Naive thymus-derived CD4-positive, alpha-beta T cell (primary cell): ENCODE results near the gene UGGT1. TPM values are rescaled to one million over a fixed set of nuclear protein-coding genes. Genes with fewer than 3 reads are reported as not detected.
A peak's percentile ranks its signal among the peaks of the same experiment; 100 is the strongest.

Source experiments
- ATAC-seq: fragments of 150-1000 bp; cut with Tn5 transposase; 2 replicates; pipeline ENCODE4 v1.10.0; 2021; ENCODE audit warnings: mild to moderate bottlenecking, moderate library complexity
- CTCF ChIA-PET: fragments of 350-600 bp; sonication (Branson Sonifier 250); formaldehyde crosslinking; loops from one replicate; lab custom pipeline; 2021; ENCODE audit warnings: antibody characterized with exemption; lab: Charles Lee
- POLR2A ChIA-PET: fragments of 350-600 bp; sonication (Branson Sonifier 250); formaldehyde crosslinking; loops from one replicate; lab custom pipeline; 2021; ENCODE audit warnings: antibody characterized with exemption, inconsistent platforms; lab: Charles Lee
- DNase-seq, 9 donors: peaks; one replicate each; pipeline versions ENCODE4 v3.0.0 to v3.0.0-alpha.2; 2020 to 2022; ENCODE audit warnings: mixed read lengths in 1 of 9
- H3K27ac ChIP-seq: one replicate; pipeline ENCODE4 v1.7.0; 2013; ENCODE audit warnings: mild to moderate bottlenecking, low read depth, low read length, moderate library complexity
- H3K27me3 ChIP-seq, 2 donors: one replicate each; pipeline ENCODE4 v1.7.0; 2013; ENCODE audit warnings: low read length in 2 of 2, mild to moderate bottlenecking in 2 of 2, moderate library complexity in 2 of 2; ENCODE audit not compliant: control insufficient read depth in 2 of 2, insufficient read depth in 2 of 2
- H3K36me3 ChIP-seq, 3 experiments: 1 replicate in 2 of 3; 2 replicates in 1 of 3; pipeline ENCODE4 v1.7.0; 2013; ENCODE audit warnings: low read length in 3 of 3, mild to moderate bottlenecking in 3 of 3, moderate library complexity in 1 of 3; ENCODE audit not compliant: insufficient read depth in 3 of 3, control insufficient read depth in 2 of 3
- H3K4me1 ChIP-seq, 2 donors: one replicate each; pipeline ENCODE4 v1.7.0; 2013; ENCODE audit warnings: low read length in 2 of 2, mild to moderate bottlenecking in 2 of 2, moderate library complexity in 1 of 2; ENCODE audit not compliant: control insufficient read depth in 2 of 2, insufficient read depth in 2 of 2
- H3K4me3 ChIP-seq: 2 replicates; pipeline ENCODE4 v1.7.0; 2013; ENCODE audit warnings: mild to moderate bottlenecking, low read length
- H3K9me3 ChIP-seq, 3 experiments: 1 replicate in 2 of 3; 2 replicates in 1 of 3; pipeline ENCODE4 v1.7.0; 2013; ENCODE audit warnings: low read length in 3 of 3; ENCODE audit not compliant: control insufficient read depth in 2 of 3
- H3K27ac Mint-ChIP-seq, 9 donors: one replicate each; pipeline ENCODE4 v1.8.0; 2020 to 2022; ENCODE audit warnings: mixed read lengths in 9 of 9, mild to moderate bottlenecking in 8 of 9, moderate library complexity in 5 of 9, inconsistent platforms in 2 of 9
- H3K27me3 Mint-ChIP-seq, 5 donors: one replicate each; pipeline ENCODE4 v1.8.0; 2021 to 2022; ENCODE audit warnings: mixed read lengths in 5 of 5, mild to moderate bottlenecking in 1 of 5
- H3K36me3 Mint-ChIP-seq, 5 donors: one replicate each; pipeline ENCODE4 v1.8.0; 2020 to 2022; ENCODE audit warnings: mixed read lengths in 5 of 5, mild to moderate bottlenecking in 3 of 5, inconsistent platforms in 1 of 5
- H3K4me1 Mint-ChIP-seq, 7 donors: one replicate each; pipeline ENCODE4 v1.8.0; 2020 to 2022; ENCODE audit warnings: mixed read lengths in 7 of 7, mild to moderate bottlenecking in 3 of 7, inconsistent platforms in 1 of 7
- H3K4me3 Mint-ChIP-seq, 10 donors: one replicate each; pipeline ENCODE4 v1.8.0; 2020 to 2022; ENCODE audit warnings: mild to moderate bottlenecking in 10 of 10, mixed read lengths in 10 of 10, moderate library complexity in 6 of 10, inconsistent platforms in 2 of 10
- H3K9me3 Mint-ChIP-seq, 11 donors: one replicate each; pipeline ENCODE4 v1.8.0; 2020 to 2022; ENCODE audit warnings: mixed read lengths in 11 of 11, mild to moderate bottlenecking in 4 of 11, inconsistent platforms in 1 of 11, moderate library complexity in 1 of 11
- intact Hi-C, 2 donors: fragments of 100-400 bp; cut with micrococcal nuclease; formaldehyde crosslinking; loops; one replicate each; pipeline ENCODE4 v1.15.1; 2023
- polyA plus RNA-seq, 2 donors: library from polyadenylated mRNA; unstranded; fragments of 300-500 nt; fragmentation: Illumina TruSeq; gene quantifications; one replicate each; pipeline ENCODE4 v1.2.3, GENCODE V29; 2021
- total RNA-seq, 6 experiments: library from RNA in 5 of 6; stranded (reverse) in 5 of 6; gene quantifications; 1 replicate in 5 of 6; 2 replicates in 1 of 6; pipeline ENCODE4 v1.2.3 and lab custom pipeline; 2021 to 2026

Gene UGGT1
- total and polyA plus RNA-seq, 7 experiments from 2014 or later = 11.6 to 75.6 (median 42.7) TPM

- no peaks in the 10 kb centered on the region for H3K27me3 Mint-ChIP-seq
- no peak overlapping the region for H3K27ac ChIP-seq
- no peak overlapping the region for H3K4me3 Mint-ChIP-seq
- ATAC-seq = no peak
- H3K4me1 Mint-ChIP-seq = peaks cover 0 to 3% (median 0%) of the 10 kb centered on the region in 7 donors
- intact Hi-C loops = no loop called here
- DNase-seq = no peak
- H3K27ac Mint-ChIP-seq = no peak overlapping the region
- peaks cover 21 to 86% (median 36%) of the 10 kb centered on the region in 3 experiments for H3K36me3 ChIP-seq
- no peaks in the 10 kb centered on the region for H3K27me3 ChIP-seq
- H3K4me1 ChIP-seq = no peaks in the 10 kb centered on the region
- ChIA-PET CTCF (no interaction called here), POLR2A (no interaction called here)
- peaks cover 20 to 64% (median 43%) of the 10 kb centered on the region in 5 donors for H3K36me3 Mint-ChIP-seq
- no peak overlapping the region for H3K4me3 ChIP-seq
- no peaks in the 10 kb centered on the region for H3K9me3 ChIP-seq
- no peaks in the 10 kb centered on the region for H3K9me3 Mint-ChIP-seq
Measured at GRCh38 chr2:128134573-128134972, 43.6 kb downstream of the UGGT1 start.

GRCh38 chr2:128137094-128137616 is 46.2 kb downstream of the UGGT1 start:
- Mint-ChIP-seq H3K27ac (peak overlapping the region in 1 of 9 donors; percentile 28), H3K9me3 (no peaks in the 10 kb centered on the region), H3K4me1 (peaks cover 0 to 2% (median 0%) of the 10 kb centered on the region in 7 donors), H3K36me3 (peaks cover 18 to 61% (median 42%) of the 10 kb centered on the region in 5 donors), H3K27me3 (no peaks in the 10 kb centered on the region), H3K4me3 (no peak overlapping the region)
- Histone ChIP-seq H3K27me3 (no peaks in the 10 kb centered on the region), H3K27ac (no peak overlapping the region), H3K4me3 (no peak overlapping the region), H3K36me3 (peaks cover 20 to 85% (median 39%) of the 10 kb centered on the region in 3 experiments), H3K9me3 (no peaks in the 10 kb centered on the region), H3K4me1 (no peaks in the 10 kb centered on the region)
- ChIA-PET CTCF (no interaction called here), POLR2A (no interaction called here)
- ATAC-seq (no peak), DNase-seq (no peak)
- intact Hi-C loops = no loop called here

- no peak overlapping the region for H3K27ac Mint-ChIP-seq
- Histone ChIP-seq H3K9me3 (no peaks in the 10 kb centered on the region), H3K4me1 (no peaks in the 10 kb centered on the region), H3K27ac (no peak overlapping the region), H3K36me3 (peaks cover 8 to 74% (median 34%) of the 10 kb centered on the region in 3 experiments), H3K27me3 (no peaks in the 10 kb centered on the region), H3K4me3 (no peak overlapping the region)
- no peak overlapping the region for H3K4me3 Mint-ChIP-seq
- H3K27me3 Mint-ChIP-seq = no peaks in the 10 kb centered on the region
- intact Hi-C loops = no loop called here
- ATAC-seq (no peak), DNase-seq (no peak)
- no peaks in the 10 kb centered on the region for H3K9me3 Mint-ChIP-seq
- CTCF ChIA-PET = no interaction called here
- peaks cover 0 to 2% (median 0%) of the 10 kb centered on the region in 7 donors for H3K4me1 Mint-ChIP-seq
- H3K36me3 Mint-ChIP-seq = peaks cover 13 to 48% (median 30%) of the 10 kb centered on the region in 5 donors
- POLR2A ChIA-PET = no interaction called here
Measured at GRCh38 chr2:128139624-128140023, 48.6 kb downstream of the UGGT1 start.

GRCh38 chr2:128145651-128146050 is 54.7 kb downstream of the UGGT1 start:
- Histone ChIP-seq H3K36me3 (peaks cover 0 to 65% (median 16%) of the 10 kb centered on the region in 3 experiments), H3K4me3 (no peak overlapping the region), H3K27ac (no peak overlapping the region), H3K4me1 (no peaks in the 10 kb centered on the region), H3K27me3 (no peaks in the 10 kb centered on the region), H3K9me3 (no peaks in the 10 kb centered on the region)
- Mint-ChIP-seq H3K4me3 (no peak overlapping the region), H3K36me3 (peaks cover 6 to 37% (median 17%) of the 10 kb centered on the region in 5 donors), H3K27me3 (no peaks in the 10 kb centered on the region), H3K4me1 (peaks cover 0 to 2% (median 0%) of the 10 kb centered on the region in 7 donors), H3K9me3 (no peaks in the 10 kb centered on the region), H3K27ac (no peak overlapping the region)
- POLR2A ChIA-PET = interaction anchor here (0.7 kb wide), 1 partner anchor 18 kb away, joined by 4 read pairs; no protein-coding TSS in a partner anchor
- intact Hi-C loops = no loop called here
- DNase-seq = no peak
- no peak for ATAC-seq
- CTCF ChIA-PET = no interaction called here

- H3K27ac ChIP-seq = no peak overlapping the region
- peaks cover 15 to 56% (median 39%) of the 10 kb centered on the region in 5 donors for H3K36me3 Mint-ChIP-seq
- no peak for ATAC-seq
- ChIA-PET CTCF (interaction anchor here (0.7 kb wide), 1 partner anchor 90 kb away, joined by 4 read pairs; no protein-coding TSS in a partner anchor), POLR2A (no interaction called here)
- H3K4me3 ChIP-seq = no peak overlapping the region
- peaks cover 20 to 86% (median 23%) of the 10 kb centered on the region in 3 experiments for H3K36me3 ChIP-seq
- H3K27me3 Mint-ChIP-seq = no peaks in the 10 kb centered on the region
- no peak overlapping the region for H3K27ac Mint-ChIP-seq
- no peak overlapping the region for H3K4me3 Mint-ChIP-seq
- H3K9me3 Mint-ChIP-seq = no peaks in the 10 kb centered on the region
- no peaks in the 10 kb centered on the region for H3K9me3 ChIP-seq
- no peaks in the 10 kb centered on the region for H3K4me1 ChIP-seq
- no peak for DNase-seq
- H3K27me3 ChIP-seq = no peaks in the 10 kb centered on the region
- intact Hi-C loops = no loop called here
- H3K4me1 Mint-ChIP-seq = peaks cover 0 to 3% (median 0%) of the 10 kb centered on the region in 7 donors
Measured at GRCh38 chr2:128153786-128154185, 62.8 kb downstream of the UGGT1 start.

GRCh38 chr2:128154225-128154624 is 63.2 kb downstream of the UGGT1 start:
- ATAC-seq (no peak), DNase-seq (no peak)
- POLR2A ChIA-PET = no interaction called here
- Histone ChIP-seq H3K36me3 (peaks cover 20 to 88% (median 23%) of the 10 kb centered on the region in 3 experiments), H3K4me1 (no peaks in the 10 kb centered on the region), H3K27me3 (no peaks in the 10 kb centered on the region), H3K27ac (no peak overlapping the region), H3K9me3 (no peaks in the 10 kb centered on the region), H3K4me3 (no peak overlapping the region)
- Mint-ChIP-seq H3K27me3 (no peaks in the 10 kb centered on the region), H3K4me1 (peaks cover 0 to 3% (median 0%) of the 10 kb centered on the region in 7 donors), H3K9me3 (no peaks in the 10 kb centered on the region), H3K36me3 (peaks cover 16 to 55% (median 39%) of the 10 kb centered on the region in 5 donors), H3K4me3 (no peak overlapping the region), H3K27ac (peak overlapping the region in 1 of 9 donors; percentile 22)
- intact Hi-C loops = no loop called here
- CTCF ChIA-PET = interaction anchor here (0.6 to 0.7 kb wide), 2 partner anchors 26 to 91 kb away, joined by 3 to 4 read pairs; no protein-coding TSS in a partner anchor

GRCh38 chr2:128155970-128156369 is 65.0 kb downstream of the UGGT1 start:
- no peaks in the 10 kb centered on the region for H3K9me3 Mint-ChIP-seq
- peaks cover 0 to 3% (median 0%) of the 10 kb centered on the region in 7 donors for H3K4me1 Mint-ChIP-seq
- H3K27ac Mint-ChIP-seq = no peak overlapping the region
- Histone ChIP-seq H3K27me3 (no peaks in the 10 kb centered on the region), H3K27ac (no peak overlapping the region), H3K9me3 (no peaks in the 10 kb centered on the region), H3K36me3 (peaks cover 27 to 94% (median 29%) of the 10 kb centered on the region in 3 experiments), H3K4me1 (no peaks in the 10 kb centered on the region), H3K4me3 (no peak overlapping the region)
- H3K27me3 Mint-ChIP-seq = no peaks in the 10 kb centered on the region
- DNase-seq = no peak
- intact Hi-C loops = no loop called here
- ChIA-PET CTCF (no interaction called here), POLR2A (no interaction called here)
- H3K4me3 Mint-ChIP-seq = no peak overlapping the region
- no peak for ATAC-seq
- H3K36me3 Mint-ChIP-seq = peaks cover 14 to 57% (median 37%) of the 10 kb centered on the region in 5 donors
